A549 (cell line): ENCODE data around the gene DGLUCY. TPM values are rescaled to one million over a fixed set of nuclear protein-coding genes. Genes with fewer than 3 reads are reported as not detected.
"Not testable (repeated sequence)": the region's sequence is repeated elsewhere in the genome, so short reads cannot be mapped to it uniquely, and the experiment has no call there.

ENCODE experiments used
- ATAC-seq, 2 experiments: fragments of 200-7000 bp in 1 of 2; fragments of >200 bp in 1 of 2; cut with Nextera tagmentation in 1 of 2; cut with Tn5 transposase in 1 of 2; 3 replicates each; pipeline versions ENCODE4 v1.8.0 to v1.9.1; 2018 to 2020; ENCODE audit warnings: mild to moderate bottlenecking in 1 of 2, moderate library complexity in 1 of 2
- CTCF ChIA-PET: fragments of 300-600 bp; sonication (Branson Sonifier 250); formaldehyde crosslinking; extraction: SDS; loops from one replicate; lab custom pipeline; 2021; ENCODE audit warnings: antibody characterized with exemption, inconsistent platforms; lab: Yijun Ruan, JAX
- POLR2A ChIA-PET: fragments of 350-600 bp; formaldehyde crosslinking; extraction: SDS; loops from one replicate; lab custom pipeline; 2021; ENCODE audit warnings: antibody characterized with exemption, inconsistent platforms; lab: Yijun Ruan, JAX
- DNase-seq, 2 experiments: peaks; one replicate each; pipeline versions ENCODE4 v3.0.0 to v3.0.0-alpha.2; 2011 to 2016; ENCODE audit warnings: low read depth in 1 of 2, low spot score in 1 of 2
- FAIRE-seq: peaks from 2 replicates; lab custom pipeline; 2011; peaks lifted over from hg19 to GRCh38; lab: Jason Lieb, UNC
- H3K27ac ChIP-seq, 2 experiments: fragments of >200 bp; sonication (Bioruptor Twin); formaldehyde crosslinking; 3 replicates each; pipeline ENCODE4 v1.5.1; 2016 to 2017
- H3K4me1 ChIP-seq: fragments of >200 bp; sonication (Bioruptor Twin); formaldehyde crosslinking; 3 replicates; pipeline ENCODE4 v1.6.1; 2016
- H3K4me2 ChIP-seq: fragments of >200 bp; sonication (Bioruptor Twin); formaldehyde crosslinking; 3 replicates; pipeline ENCODE4 v1.6.1; 2016
- H3K4me3 ChIP-seq: fragments of >200 bp; sonication (Bioruptor Twin); formaldehyde crosslinking; 3 replicates; pipeline ENCODE4 v1.5.1; 2016
- H3K9me3 ChIP-seq: fragments of >200 bp; sonication (Bioruptor Twin); formaldehyde crosslinking; 3 replicates; pipeline ENCODE4 v1.6.1; 2016
- BCL3 ChIP-seq: fragments of >200 bp; sonication (Bioruptor Twin); formaldehyde crosslinking; IDR thresholded peaks from 3 replicates; pipeline ENCODE4 v1.6.1; 2016
- E2F6 ChIP-seq: IDR thresholded peaks from 2 replicates; pipeline ENCODE4 v1.6.1; 2012; ENCODE audit warnings: low read depth, borderline replicate concordance
- EHF ChIP-seq: fragments of 250-450 bp; sonication (Bioruptor Pico); IDR thresholded peaks from 2 replicates; pipeline ENCODE4 v1.5.0; 2020; ENCODE audit warnings: mild to moderate bottlenecking
- EHMT2 ChIP-seq: fragments of 200-600 bp; sonication (generic); IDR thresholded peaks from 2 replicates; pipeline ENCODE4 v1.6.1; 2016; ENCODE audit warnings: antibody characterized with exemption, low read depth, mild to moderate bottlenecking, moderate library complexity
- FOXS1 ChIP-seq: fragments of 250-450 bp; sonication (Bioruptor Pico); IDR thresholded peaks from 2 replicates; pipeline ENCODE4 v1.5.0; 2020; ENCODE audit warnings: mild to moderate bottlenecking, moderate library complexity
- HES2 ChIP-seq: fragments of >200 bp; sonication (Bioruptor Twin); formaldehyde crosslinking; IDR thresholded peaks from 2 replicates; pipeline ENCODE4 v1.6.1; 2016
- HMGXB4 ChIP-seq: fragments of 250-450 bp; sonication (Bioruptor Pico); IDR thresholded peaks from 2 replicates; pipeline ENCODE4 v1.5.0; 2021; ENCODE audit warnings: mild to moderate bottlenecking, moderate library complexity, borderline replicate concordance
- JUNB ChIP-seq: fragments of >200 bp; sonication (Bioruptor Twin); formaldehyde crosslinking; IDR thresholded peaks from 2 replicates; pipeline ENCODE4 v1.6.1; 2016
- MAFK ChIP-seq: fragments of 450-650 bp; IDR thresholded peaks from 2 replicates; pipeline ENCODE4 v1.6.1; 2014; ENCODE audit not compliant: partially characterized antibody
- MYC ChIP-seq: IDR thresholded peaks from 2 replicates; pipeline ENCODE4 v1.6.1; 2012; ENCODE audit warnings: mild to moderate bottlenecking, inconsistent platforms, low read length, improper control_type of control experiment, borderline replicate concordance
- POLR2AphosphoS2 ChIP-seq: conservative IDR thresholded peaks from 2 replicates; pipeline ENCODE4 v1.6.1; 2012; ENCODE audit warnings: low read length, improper control_type of control experiment, inconsistent platforms
- RARB ChIP-seq: fragments of 250-450 bp; sonication (Bioruptor Pico); IDR thresholded peaks from 2 replicates; pipeline ENCODE4 v1.8.0; 2021; ENCODE audit warnings: mild to moderate bottlenecking, moderate library complexity
- REST ChIP-seq: fragments of 200-600 bp; sonication (generic); IDR thresholded peaks from 2 replicates; pipeline ENCODE4 v1.6.1; 2016; ENCODE audit warnings: antibody characterized with exemption, mild to moderate bottlenecking, moderate library complexity
- RFX5 ChIP-seq: fragments of 450-650 bp; IDR thresholded peaks from 2 replicates; pipeline ENCODE4 v1.7.1; 2014; ENCODE audit warnings: antibody characterized with exemption, mild to moderate bottlenecking, moderate library complexity
- SMC3 ChIP-seq: fragments of >200 bp; sonication (Bioruptor Twin); formaldehyde crosslinking; IDR thresholded peaks from 3 replicates; pipeline ENCODE4 v1.6.1; 2018; ENCODE audit warnings: inconsistent platforms
- TFCP2L1 ChIP-seq: fragments of 250-450 bp; sonication (Bioruptor Pico); IDR thresholded peaks from 2 replicates; pipeline ENCODE4 v1.5.0; 2021; ENCODE audit warnings: mild to moderate bottlenecking
- WGBS: methylation state at CpG from one replicate; pipeline ENCODE4 v1.1.6; 2017; ENCODE audit errors: missing lambda C conversion rate; 5-methylcytosine and 5-hydroxymethylcytosine counted together
- polyA plus RNA-seq, 4 experiments: library from polyadenylated mRNA; depleted of rRNA in 3 of 4; stranded (reverse); fragments of >200 nt; fragmentation: RNase III in 1 of 4; extraction: RNeasy Plus Mini Kit Qiagen cat#74134 plus additional on column Dnase treatment in 1 of 4; gene quantifications; 2 replicates in 3 of 4; 3 replicates in 1 of 4; pipeline ENCODE4 v1.2.3, GENCODE V29; 2011 to 2017

DGLUCY gene
- polyA plus RNA-seq, 2 of the 4 experiments (the other 2 are of a cell fraction), result 14.4 to 17.5 TPM

GRCh38 chr14:91082282-91082681 lies 31.6 kb upstream of the DGLUCY start:
- no peaks in the 10 kb centered on the region for H3K9me3 ChIP-seq
- ChIA-PET POLR2A (no interaction called here), CTCF (interaction anchor here (1.4 to 1.9 kb wide), 2 partner anchors 17 to 90 kb away, joined by 3 to 7 read pairs; no protein-coding TSS in a partner anchor)
- H3K4me1 ChIP-seq, result no peaks in the 10 kb centered on the region
- 89% methylated on average over 3 of the region's 3 CpGs for WGBS
- DNase-seq (no peak), FAIRE-seq (no peak), ATAC-seq (no peak)
- no peak overlapping the region for H3K4me3 ChIP-seq
- no peak overlapping the region for H3K27ac ChIP-seq
- TF ChIP-seq BCL3, result no peak
- H3K4me2 ChIP-seq, result no peak overlapping the region

GRCh38 chr14:91084516-91084915 lies 29.4 kb upstream of the DGLUCY start:
- Histone ChIP-seq H3K4me3 (no peak overlapping the region), H3K4me1 (no peaks in the 10 kb centered on the region), H3K4me2 (no peak overlapping the region), H3K9me3 (no peaks in the 10 kb centered on the region)
- no peak for DNase-seq
- CTCF ChIA-PET, result interaction anchor here (0.7 to 1.9 kb wide), 4 partner anchors 14 to 92 kb away, joined by 3 to 7 read pairs (median 4); no protein-coding TSS in a partner anchor
- ATAC-seq, result no peak
- TF ChIP-seq REST (no peak), HMGXB4 (no peak), SMC3 (no peak), FOXS1 (CRISPR knock-in tag) (no peak), EHMT2 (no peak)
- TF ChIP-seq, all 56 proteins: peak for 0
- no peak for FAIRE-seq
- H3K27ac ChIP-seq, result no peak overlapping the region
- 31% methylated on average over 2 of the region's 2 CpGs for WGBS
- POLR2A ChIA-PET, result no interaction called here

- H3K4me1 ChIP-seq, POLR2A ChIA-PET, H3K9me3 ChIP-seq, H3K4me2 ChIP-seq, ATAC-seq, H3K4me3 ChIP-seq, FAIRE-seq, DNase-seq, H3K27ac ChIP-seq: not testable (repeated sequence)
- CTCF ChIA-PET, result interaction anchor here (0.7 kb wide), 1 partner anchor 9 kb away, joined by 3 read pairs; no protein-coding TSS in a partner anchor
- WGBS, result 72% methylated on average over 5 of the region's 5 CpGs
Observed at GRCh38 chr14:91087470-91087869, 26.4 kb upstream of the DGLUCY start.

GRCh38 chr14:91088585-91089235 lies 25.2 kb upstream of the DGLUCY start:
- TF ChIP-seq JUNB (no peak), E2F6 (no peak), MAFK (no peak), MYC (no peak), RFX5 (no peak), RARB (CRISPR knock-in tag) (no peak), HES2 (no peak), EHF (no peak), TFCP2L1 (CRISPR knock-in tag) (no peak), POLR2AphosphoS2 (no peak)
- H3K4me1 ChIP-seq, result no peaks in the 10 kb centered on the region
- 66% methylated on average over 5 of the region's 5 CpGs for WGBS
- no peak for FAIRE-seq
- peak in 1 of 2 experiments; percentile 43; a peak in 2 of 6 replicates for ATAC-seq
- H3K4me3 ChIP-seq, result no peak overlapping the region
- ChIA-PET POLR2A (no interaction called here), CTCF (no interaction called here)
- H3K9me3 ChIP-seq, result no peaks in the 10 kb centered on the region
- H3K27ac ChIP-seq, result no peak overlapping the region
- H3K4me2 ChIP-seq, result no peak overlapping the region
- no peak for DNase-seq
